DND-41 (cell line): ENCODE measurements around the gene EMP2.

Experiments
- ATAC-seq: fragments of 200-7000 bp; cut with Tn5 transposase; 3 replicates; pipeline ENCODE4 v1.9.1; 2021; ENCODE audit warnings: low read depth; ENCODE audit not compliant: insufficient read depth
- DNase-seq: peaks from one replicate; pipeline ENCODE4 v3.0.0-alpha.2; 2020
- H2AFZ ChIP-seq: 2 replicates; pipeline ENCODE4 v1.6.0; 2012; ENCODE audit warnings: low read depth, low read length
- H3K27ac ChIP-seq: 2 replicates; pipeline ENCODE4 v1.5.1; 2012; ENCODE audit warnings: low read length, inconsistent platforms
- H3K27me3 ChIP-seq: fragments of 200-600 bp; sonication (generic); 2 replicates; pipeline ENCODE4 v1.6.0; 2012; ENCODE audit warnings: low read length, mild to moderate bottlenecking, inconsistent platforms; ENCODE audit not compliant: insufficient read depth, poor library complexity
- H3K36me3 ChIP-seq: 2 replicates; pipeline ENCODE4 v1.5.1; 2012; ENCODE audit warnings: low read length, inconsistent platforms; ENCODE audit not compliant: insufficient read depth
- H3K4me1 ChIP-seq: 2 replicates; pipeline ENCODE4 v1.5.1; 2012; ENCODE audit warnings: mild to moderate bottlenecking, low read length; ENCODE audit not compliant: insufficient read depth
- H3K4me2 ChIP-seq: 2 replicates; pipeline ENCODE4 v1.6.0; 2012; ENCODE audit warnings: mild to moderate bottlenecking, moderate library complexity, low read length, inconsistent platforms; ENCODE audit not compliant: insufficient read depth
- H3K4me3 ChIP-seq, 2 experiments: fragments of 200-600 bp in 1 of 2; shearing (Covaris generic) in 1 of 2; 2 replicates each; pipeline ENCODE4 v1.5.1; 2012 to 2016; ENCODE audit warnings: inconsistent platforms in 2 of 2, low read length in 2 of 2, mild to moderate bottlenecking in 2 of 2, low read depth in 1 of 2, moderate library complexity in 1 of 2
- H3K79me2 ChIP-seq: 2 replicates; pipeline ENCODE4 v1.6.0; 2012; ENCODE audit warnings: low read length, inconsistent platforms; ENCODE audit not compliant: insufficient read depth
- H3K9ac ChIP-seq: 2 replicates; pipeline ENCODE4 v1.6.0; 2012; ENCODE audit warnings: low read depth, mild to moderate bottlenecking, inconsistent platforms, low read length, moderate library complexity
- H3K9me3 ChIP-seq: 2 replicates; pipeline ENCODE4 v1.5.1; 2012; ENCODE audit warnings: low read length, moderate library complexity, mild to moderate bottlenecking, inconsistent platforms; ENCODE audit not compliant: insufficient read depth, severe bottlenecking
- H4K20me1 ChIP-seq: 2 replicates; pipeline ENCODE4 v1.6.0; 2012; ENCODE audit warnings: low read length; ENCODE audit not compliant: insufficient read depth
- CTCF ChIP-seq: IDR thresholded peaks from 2 replicates; pipeline ENCODE4 v1.5.1; 2012; ENCODE audit warnings: borderline replicate concordance, low read length, moderate library complexity, mild to moderate bottlenecking; ENCODE audit not compliant: poor library complexity, severe bottlenecking; ENCODE audit errors: extremely low read depth
- EZH2 ChIP-seq: IDR thresholded peaks from 3 replicates; pipeline ENCODE4 v1.6.1; 2012; ENCODE audit warnings: borderline replicate concordance, low read depth, mild to moderate bottlenecking, moderate library complexity, low read length, inconsistent platforms; ENCODE audit not compliant: severe bottlenecking

The EMP2 gene

GRCh38 chr16:10558746-10559641 lies 21.4 kb downstream of the EMP2 start:
- Histone ChIP-seq H3K9ac (no peak overlapping the region), H3K4me1 (no peaks in the 10 kb centered on the region), H3K4me2 (no peak overlapping the region), H3K4me3 (no peak overlapping the region), H2AFZ (no peak overlapping the region), H3K27ac (no peak overlapping the region), H3K36me3 (no peaks in the 10 kb centered on the region), H3K79me2 (no peaks in the 10 kb centered on the region), H3K9me3 (peaks cover 6% of the 10 kb centered on the region), H4K20me1 (no peaks in the 10 kb centered on the region), H3K27me3 (peaks cover 3% of the 10 kb centered on the region)
- ATAC-seq (no peak), DNase-seq (no peak)
- TF ChIP-seq CTCF (no peak), EZH2 (no peak)

- no peak overlapping the region for H2AFZ ChIP-seq
- no peak overlapping the region for H3K27ac ChIP-seq
- DNase-seq (no peak), ATAC-seq (no peak)
- H3K27me3 ChIP-seq = peaks cover 3% of the 10 kb centered on the region
- no peaks in the 10 kb centered on the region for H3K79me2 ChIP-seq
- H3K9ac ChIP-seq = no peak overlapping the region
- H3K4me3 ChIP-seq = no peak overlapping the region
- H3K36me3 ChIP-seq = no peaks in the 10 kb centered on the region
- TF ChIP-seq CTCF (no peak), EZH2 (no peak)
- H3K4me2 ChIP-seq = no peak overlapping the region
- H4K20me1 ChIP-seq = no peaks in the 10 kb centered on the region
- no peaks in the 10 kb centered on the region for H3K9me3 ChIP-seq
- no peaks in the 10 kb centered on the region for H3K4me1 ChIP-seq
These were observed 22.1 kb downstream of the EMP2 start for GRCh38 chr16:10558305-10558704.

GRCh38 chr16:10557750-10558149 lies 22.6 kb downstream of the EMP2 start:
- ATAC-seq (no peak), DNase-seq (no peak)
- no peak overlapping the region for H3K9ac ChIP-seq
- H3K36me3 ChIP-seq = no peaks in the 10 kb centered on the region
- no peak overlapping the region for H3K4me3 ChIP-seq
- H3K79me2 ChIP-seq = no peaks in the 10 kb centered on the region
- no peak for TF ChIP-seq CTCF
- no peak for TF ChIP-seq EZH2
- no peak overlapping the region for H3K4me2 ChIP-seq
- H3K9me3 ChIP-seq = no peaks in the 10 kb centered on the region
- no peaks in the 10 kb centered on the region for H4K20me1 ChIP-seq
- H3K27me3 ChIP-seq = peaks cover 3% of the 10 kb centered on the region
- no peak overlapping the region for H3K27ac ChIP-seq
- H2AFZ ChIP-seq = no peak overlapping the region
- H3K4me1 ChIP-seq = no peaks in the 10 kb centered on the region
